ENCODE measurements around the gene SLC46A1.
A peak's percentile ranks its signal among the peaks of the same experiment; 100 is the strongest.

The SLC46A1 gene

DNA sequence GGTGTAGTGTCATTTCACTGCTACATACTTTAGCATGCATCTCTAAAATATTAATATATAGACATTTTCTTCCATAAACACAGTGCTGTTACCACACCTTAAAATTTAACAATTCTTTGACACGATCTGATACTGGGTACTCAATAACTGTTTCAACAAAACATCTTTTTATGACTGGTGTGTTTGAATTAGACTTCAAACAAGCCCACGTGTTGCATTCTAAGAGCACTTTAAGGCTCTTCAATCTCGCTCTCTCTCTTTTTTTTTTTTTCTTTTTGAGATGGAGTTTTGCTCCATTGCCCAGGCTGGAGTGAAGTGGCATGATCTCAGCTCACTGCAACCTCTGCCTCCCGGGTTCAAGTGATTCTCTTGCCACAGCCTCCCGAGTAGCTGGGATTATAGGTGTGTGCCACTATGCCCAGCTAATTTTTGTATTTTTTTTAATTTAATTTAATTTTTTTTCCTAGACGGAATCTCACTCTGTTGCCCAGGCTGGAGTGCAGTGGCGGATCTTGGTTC, 15.8 kb upstream of the SLC46A1 start:
- Histone ChIP-seq H3K36me3 (ENCODE audit: control insufficient read depth, low read length) (no peaks in the 10 kb centered on the region), H3K27ac (ENCODE audit: low read depth, low read length) (no peak overlapping the region), H3F3A (ENCODE audit: control insufficient read depth, insufficient read depth) (no peaks in the 10 kb centered on the region), H3K4me3 (ENCODE audit: low read length) (no peak overlapping the region), H3K9me2 (replicated peaks; ENCODE audit: control insufficient read depth, low read length) (no peaks in the 10 kb centered on the region), H3K9me3 (ENCODE audit: control insufficient read depth, insufficient read depth, low read length) (no peaks in the 10 kb centered on the region), H3K4me2 (ENCODE audit: low read length) (no peak overlapping the region), H3K27me3 (ENCODE audit: control insufficient read depth, low read length) (no peaks in the 10 kb centered on the region; the same call in 1 of the 2 replicates), H3K4me1 (ENCODE audit: control insufficient read depth, low read length) (no peaks in the 10 kb centered on the region), H4K20me1 (ENCODE audit: control insufficient read depth, insufficient read depth, low read depth, low read length) (no peaks in the 10 kb centered on the region), H3K79me2 (ENCODE audit: control insufficient read depth, low read length) (no peaks in the 10 kb centered on the region)
- no peak for TF ChIP-seq CTCF (IDR thresholded peaks at IDR 0.05; ENCODE audit: low read depth, low read length, poor library complexity, severe bottlenecking)
- no peak for TF ChIP-seq EZH2phosphoT487 (IDR thresholded peaks at IDR 0.05; ENCODE audit: borderline replicate concordance, low read length)

DNA sequence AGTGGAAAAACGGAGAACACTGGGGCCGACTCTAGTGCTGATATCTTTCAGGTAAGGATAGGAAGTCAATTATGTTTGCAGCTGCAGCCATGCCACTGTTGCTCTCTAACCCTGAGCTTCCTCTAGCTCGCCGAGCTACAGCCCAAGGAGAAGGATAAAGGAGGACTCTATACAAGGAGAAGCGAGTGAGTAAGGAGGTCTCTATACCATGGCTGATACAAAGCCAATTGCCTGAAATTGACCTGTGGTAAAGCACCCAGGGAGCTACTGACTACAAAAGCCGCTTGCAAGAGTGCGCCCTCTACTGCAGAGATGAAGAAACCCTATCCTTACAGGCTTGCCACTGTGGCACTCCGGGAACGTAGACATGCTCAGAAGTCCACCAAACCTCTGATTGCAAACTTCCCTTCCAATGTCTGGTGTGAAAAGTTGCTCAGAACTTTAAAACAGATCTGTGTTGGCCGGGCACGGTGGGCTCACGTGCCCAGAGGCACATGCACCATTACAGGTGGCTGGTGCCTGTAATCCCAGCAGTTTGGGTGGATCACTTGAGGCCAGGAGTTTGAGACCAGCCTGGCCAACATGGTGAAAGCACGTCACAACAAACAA, 10.8 kb upstream of the SLC46A1 start:
- Histone ChIP-seq H3K4me1 (ENCODE audit: control insufficient read depth, low read length) (no peaks in the 10 kb centered on the region), H3K4me3 (ENCODE audit: low read length) (no peak overlapping the region), H3K9me3 (ENCODE audit: control insufficient read depth, insufficient read depth, low read length) (no peaks in the 10 kb centered on the region), H3K4me2 (ENCODE audit: low read length) (no peak overlapping the region), H3K79me2 (ENCODE audit: control insufficient read depth, low read length) (no peaks in the 10 kb centered on the region), H3K27me3 (ENCODE audit: control insufficient read depth, low read length) (peaks cover 15% of the 10 kb centered on the region), H4K20me1 (ENCODE audit: control insufficient read depth, insufficient read depth, low read depth, low read length) (no peaks in the 10 kb centered on the region), H3K9me2 (replicated peaks; ENCODE audit: control insufficient read depth, low read length) (no peaks in the 10 kb centered on the region), H3K36me3 (ENCODE audit: control insufficient read depth, low read length) (no peaks in the 10 kb centered on the region), H3F3A (ENCODE audit: control insufficient read depth, insufficient read depth) (no peaks in the 10 kb centered on the region), H3K27ac (ENCODE audit: low read depth, low read length) (no peak overlapping the region)
- TF ChIP-seq EZH2phosphoT487 (IDR thresholded peaks at IDR 0.05; ENCODE audit: borderline replicate concordance, low read length) (no peak), CTCF (IDR thresholded peaks at IDR 0.05; ENCODE audit: low read depth, low read length, poor library complexity, severe bottlenecking) (peak; percentile 96)

DNA sequence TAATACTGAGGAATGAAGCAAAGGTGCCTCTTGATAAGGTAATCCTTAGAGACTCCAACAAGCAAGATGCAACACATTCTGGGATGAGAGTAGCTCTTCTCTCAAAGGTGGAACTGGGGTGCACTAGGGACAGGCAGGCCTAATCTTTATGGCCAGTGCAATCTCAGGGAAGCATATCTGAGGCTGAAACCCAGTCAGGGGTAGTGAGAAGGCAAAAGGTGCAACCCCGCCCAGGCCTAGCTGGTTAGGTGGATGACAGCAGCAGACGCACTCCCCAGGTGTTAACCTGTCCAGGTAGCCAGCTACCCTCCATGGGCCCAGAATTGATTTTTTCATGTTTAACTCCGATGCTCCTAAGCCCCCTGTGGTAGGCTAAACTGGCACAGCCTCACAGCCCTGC, 9.9 kb upstream of the SLC46A1 start:
- H3K4me2 ChIP-seq (ENCODE audit: low read length), result no peak overlapping the region
- H3K9me2 ChIP-seq (replicated peaks; ENCODE audit: control insufficient read depth, low read length), result no peaks in the 10 kb centered on the region
- H4K20me1 ChIP-seq (ENCODE audit: control insufficient read depth, insufficient read depth, low read depth, low read length), result no peaks in the 10 kb centered on the region
- H3F3A ChIP-seq (ENCODE audit: control insufficient read depth, insufficient read depth), result no peaks in the 10 kb centered on the region
- H3K36me3 ChIP-seq (ENCODE audit: control insufficient read depth, low read length), result no peaks in the 10 kb centered on the region
- no peak for TF ChIP-seq EZH2phosphoT487 (IDR thresholded peaks at IDR 0.05; ENCODE audit: borderline replicate concordance, low read length)
- TF ChIP-seq CTCF (IDR thresholded peaks at IDR 0.05; ENCODE audit: low read depth, low read length, poor library complexity, severe bottlenecking), result no peak
- no peaks in the 10 kb centered on the region for H3K9me3 ChIP-seq (ENCODE audit: control insufficient read depth, insufficient read depth, low read length)
- no peaks in the 10 kb centered on the region for H3K79me2 ChIP-seq (ENCODE audit: control insufficient read depth, low read length)
- no peak overlapping the region for H3K27ac ChIP-seq (ENCODE audit: low read depth, low read length)
- H3K27me3 ChIP-seq (ENCODE audit: control insufficient read depth, low read length), result peaks cover 24% of the 10 kb centered on the region
- H3K4me3 ChIP-seq (ENCODE audit: low read length), result no peak overlapping the region
- H3K4me1 ChIP-seq (ENCODE audit: control insufficient read depth, low read length), result no peaks in the 10 kb centered on the region
